Measurements from ENCODE around the gene ATP2C2.
"Not testable (repeated sequence)": the region's sequence is repeated elsewhere in the genome, so short reads cannot be mapped to it uniquely, and the experiment has no call there.

Gene ATP2C2

GRCh38 chr16:84369105-84369504 is 767 bp downstream of the ATP2C2 start:
- no peak for DNase-seq

- DNase-seq: no peak
Measured at GRCh38 chr16:84369938-84370627, 1.7 kb downstream of the ATP2C2 start.

- no peak for DNase-seq
Measured at GRCh38 chr16:84370723-84371552, 2.6 kb downstream of the ATP2C2 start.

- DNase-seq: no peak
Measured at GRCh38 chr16:84371553-84371865, 3.2 kb downstream of the ATP2C2 start.

- DNase-seq: no peak
Measured at GRCh38 chr16:84373907-84374489, 5.7 kb downstream of the ATP2C2 start.

GRCh38 chr16:84378099-84378498 is 9.8 kb downstream of the ATP2C2 start:
- DNase-seq: no peak

- no peak for DNase-seq
Measured at GRCh38 chr16:84378567-84378966, 10.2 kb downstream of the ATP2C2 start.

- DNase-seq: peak; percentile 15
Measured at GRCh38 chr16:84379008-84379708, 10.8 kb downstream of the ATP2C2 start.

GRCh38 chr16:84379709-84380362 is 11.5 kb downstream of the ATP2C2 start:
- DNase-seq: peak; percentile 59

GRCh38 chr16:84380405-84380804 is 12.1 kb downstream of the ATP2C2 start:
- no peak for DNase-seq

- DNase-seq: no peak
Measured at GRCh38 chr16:84382396-84382795, 14.1 kb downstream of the ATP2C2 start.

- DNase-seq: no peak
Measured at GRCh38 chr16:84383106-84383505, 14.8 kb downstream of the ATP2C2 start.

- DNase-seq: no peak
Measured at GRCh38 chr16:84386047-84386446, 17.7 kb downstream of the ATP2C2 start.

GRCh38 chr16:84387021-84387420 is 18.7 kb downstream of the ATP2C2 start:
- no peak for DNase-seq

- no peak for DNase-seq
Measured at GRCh38 chr16:84390131-84390785, 21.9 kb downstream of the ATP2C2 start.

- DNase-seq: no peak
Measured at GRCh38 chr16:84391151-84392030, 23.1 kb downstream of the ATP2C2 start.

GRCh38 chr16:84392031-84392360 is 23.7 kb downstream of the ATP2C2 start:
- no peak for DNase-seq

GRCh38 chr16:84396082-84396481 is 27.7 kb downstream of the ATP2C2 start:
- not testable (repeated sequence) for DNase-seq

- no peak for DNase-seq
Measured at GRCh38 chr16:84396537-84397008, 28.2 kb downstream of the ATP2C2 start.

- DNase-seq: no peak
Measured at GRCh38 chr16:84397090-84397489, 28.8 kb downstream of the ATP2C2 start.

GRCh38 chr16:84398701-84399100 is 30.4 kb downstream of the ATP2C2 start:
- no peak for DNase-seq
